SIG-M5 treated with dmso at 0.1 percent for 504 hours (cell line): ENCODE measurements around the gene PRKAA1.
"Not testable (repeated sequence)": the region's sequence is repeated elsewhere in the genome, so short reads cannot be mapped to it uniquely, and the experiment has no call there.

Source experiments
- DNase-seq: peaks from one replicate; lab custom pipeline; 2025; ENCODE audit not compliant: unreplicated experiment; lab: John Stamatoyannopoulos, UW

The PRKAA1 gene

DNA sequence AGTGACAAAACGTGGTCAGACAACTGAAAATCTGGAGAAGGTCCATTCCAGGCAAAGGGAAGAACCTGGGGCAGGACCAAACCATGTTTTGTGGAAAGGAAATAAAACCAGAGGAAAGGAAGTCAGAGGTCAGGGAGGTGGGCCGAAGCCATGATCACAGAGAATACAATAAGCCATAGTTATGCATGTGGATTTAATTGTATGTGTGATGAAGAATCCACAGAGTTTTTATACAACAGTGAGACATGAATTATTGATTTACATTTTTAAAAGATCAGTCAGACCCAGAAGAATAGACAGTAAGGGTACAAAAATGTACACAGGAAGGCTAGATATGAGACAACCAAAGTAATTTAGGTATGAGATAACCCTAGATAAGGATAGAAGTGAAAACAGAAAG is 63.2 kb downstream of the PRKAA1 start:
- DNase-seq, result no peak

DNA sequence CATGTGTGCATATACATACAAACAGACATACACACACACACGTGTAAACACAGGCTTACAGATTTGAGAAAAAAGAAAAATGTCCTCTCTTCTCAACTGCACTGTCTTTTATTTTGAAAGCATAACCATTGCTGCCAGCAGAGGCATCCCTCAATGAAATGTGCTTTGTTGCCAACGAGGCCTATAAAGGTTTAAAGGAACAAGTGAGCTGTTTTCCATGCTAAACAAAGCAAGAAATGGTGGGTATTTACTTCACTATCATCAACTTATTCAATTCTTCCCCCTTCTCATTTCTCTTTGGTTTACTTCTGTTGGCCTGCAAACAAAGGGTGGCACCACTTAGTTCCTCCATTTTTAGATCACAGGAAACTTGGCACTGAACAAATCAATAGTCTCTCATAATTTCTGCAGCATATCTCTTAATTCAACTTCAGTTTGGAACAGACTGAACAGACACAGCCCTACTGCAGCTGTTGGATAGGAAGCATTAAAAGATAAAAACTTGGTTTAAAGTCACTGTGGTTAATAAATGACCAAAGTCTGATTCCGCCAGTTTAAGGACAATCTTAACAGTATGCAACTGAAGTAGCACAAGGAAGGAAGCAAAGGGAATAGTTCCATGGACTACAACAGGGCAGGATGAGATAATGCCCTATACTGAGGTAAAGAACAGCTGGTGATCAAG is 64.2 kb downstream of the PRKAA1 start:
- no peak for DNase-seq

DNA sequence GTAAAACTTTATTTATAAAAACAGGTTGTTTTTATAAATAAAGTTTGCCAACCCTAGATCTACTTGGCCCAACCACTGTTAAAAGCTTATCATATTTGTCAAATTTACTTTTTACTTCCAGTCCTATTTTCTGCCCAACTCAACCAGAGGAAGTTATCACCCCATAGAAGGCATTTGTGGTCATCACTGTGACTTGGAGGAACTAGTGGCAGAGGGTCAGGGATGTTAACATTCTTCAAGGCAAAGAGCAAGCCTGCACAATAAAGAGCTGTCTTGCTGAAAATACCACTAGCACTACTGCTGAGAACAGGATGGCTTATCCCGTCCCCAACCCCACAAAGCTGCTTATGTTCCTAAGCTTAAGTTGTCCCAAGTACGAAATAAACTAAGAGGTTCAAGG is 64.7 kb downstream of the PRKAA1 start:
- DNase-seq, result peak; percentile 12

GRCh38 chr5:40722497-40722911 is 75.7 kb downstream of the PRKAA1 start:
- not testable (repeated sequence) for DNase-seq

GRCh38 chr5:40720069-40720468 is 78.1 kb downstream of the PRKAA1 start:
- DNase-seq, result no peak

DNA sequence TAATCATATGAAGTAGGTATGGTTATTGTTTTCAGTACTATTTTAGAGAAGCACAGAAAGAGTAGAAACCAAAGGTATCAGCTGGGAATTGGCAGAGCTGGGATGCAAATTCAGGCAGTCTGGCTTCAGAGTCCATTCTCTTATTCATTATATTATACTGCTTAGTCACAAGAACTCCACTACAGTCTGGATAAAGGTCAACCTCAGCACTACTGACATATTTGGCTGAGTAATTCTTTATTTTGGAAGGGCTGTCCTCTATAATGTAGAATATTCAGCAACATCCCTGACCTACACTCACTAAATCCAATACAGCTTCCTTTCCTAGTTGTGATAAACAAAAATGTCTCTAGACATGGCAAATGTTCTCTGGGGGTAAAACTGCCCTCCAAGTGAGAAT is 80.9 kb downstream of the PRKAA1 start:
- DNase-seq, result no peak

- DNase-seq, result no peak
Measured at GRCh38 chr5:40716590-40716989, 81.6 kb downstream of the PRKAA1 start.

GRCh38 chr5:40716000-40716399 is 82.2 kb downstream of the PRKAA1 start:
- peak; percentile 4 for DNase-seq

DNA sequence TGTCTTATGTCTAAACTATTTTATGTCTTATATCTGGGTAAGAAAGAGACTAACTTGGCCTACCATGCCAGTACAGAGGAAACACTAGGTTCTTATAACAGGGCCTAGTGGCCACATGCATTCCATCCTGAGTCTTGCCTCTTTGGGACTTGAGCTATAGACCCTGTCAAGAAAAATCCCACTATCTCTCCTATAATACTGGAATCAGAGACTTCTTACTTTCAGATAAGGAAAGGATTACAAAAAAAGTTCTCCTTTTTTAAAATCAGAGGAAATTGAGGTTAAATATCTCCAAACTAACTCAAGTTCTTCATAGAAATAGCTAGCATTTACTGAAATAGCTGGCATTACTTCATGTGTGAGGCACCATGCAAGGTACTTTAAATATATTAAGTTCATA is 84.2 kb downstream of the PRKAA1 start:
- no peak for DNase-seq

- not testable (repeated sequence) for DNase-seq
Measured at GRCh38 chr5:40710575-40710974, 87.6 kb downstream of the PRKAA1 start.
